Spleen (tissue), 7 donors: ENCODE measurements around the gene ROM1.

Experiments used
- CTCF ChIP-seq, 11 experiments: fragments of 200-600 bp in 7 of 11; fragments of 450-650 bp in 4 of 11; sonication (generic) in 4 of 11; IDR thresholded peaks in 8 of 11; conservative IDR thresholded peaks in 3 of 11; 1 replicate in 7 of 11; 2 replicates in 4 of 11; pipeline versions ENCODE4 v1.4.0 to v1.8.0; 2016 to 2021; ENCODE audit warnings: antibody characterized with exemption in 11 of 11, inconsistent platforms in 4 of 11, mild to moderate bottlenecking in 1 of 11
- POLR2A ChIP-seq, 3 donors: fragments of 450-650 bp; IDR thresholded peaks; one replicate each; pipeline ENCODE4 v1.5.1; 2017; ENCODE audit warnings: antibody characterized with exemption in 3 of 3, mild to moderate bottlenecking in 1 of 3
- donor health status: DM: no; HTN: no; CAD: no; lungs with moderate emphysema.
- donor health status: DM: no; HTN: no; CAD: no.
- donor health status: DM: no; HTN: no; CAD: no.

GRCh38 chr11:62593434-62594044 lies 19.5 kb upstream of the ROM1 start:
- TF ChIP-seq POLR2A (IDR thresholded peaks at IDR 0.05) (no peak), CTCF (IDR thresholded peaks at IDR 0.05 in 8 of 11, conservative IDR thresholded peaks at IDR 0.05 in 3 of 11) (peak; percentile 22 to 77 (median 62))
